ENCODE data around the gene HDAC4. TPM values are rescaled to one million over a fixed set of nuclear protein-coding genes. Genes with fewer than 3 reads are reported as not detected.

HDAC4 gene
- total RNA-seq, 1 experiment from 2014 or later: 47.6 TPM

DNA sequence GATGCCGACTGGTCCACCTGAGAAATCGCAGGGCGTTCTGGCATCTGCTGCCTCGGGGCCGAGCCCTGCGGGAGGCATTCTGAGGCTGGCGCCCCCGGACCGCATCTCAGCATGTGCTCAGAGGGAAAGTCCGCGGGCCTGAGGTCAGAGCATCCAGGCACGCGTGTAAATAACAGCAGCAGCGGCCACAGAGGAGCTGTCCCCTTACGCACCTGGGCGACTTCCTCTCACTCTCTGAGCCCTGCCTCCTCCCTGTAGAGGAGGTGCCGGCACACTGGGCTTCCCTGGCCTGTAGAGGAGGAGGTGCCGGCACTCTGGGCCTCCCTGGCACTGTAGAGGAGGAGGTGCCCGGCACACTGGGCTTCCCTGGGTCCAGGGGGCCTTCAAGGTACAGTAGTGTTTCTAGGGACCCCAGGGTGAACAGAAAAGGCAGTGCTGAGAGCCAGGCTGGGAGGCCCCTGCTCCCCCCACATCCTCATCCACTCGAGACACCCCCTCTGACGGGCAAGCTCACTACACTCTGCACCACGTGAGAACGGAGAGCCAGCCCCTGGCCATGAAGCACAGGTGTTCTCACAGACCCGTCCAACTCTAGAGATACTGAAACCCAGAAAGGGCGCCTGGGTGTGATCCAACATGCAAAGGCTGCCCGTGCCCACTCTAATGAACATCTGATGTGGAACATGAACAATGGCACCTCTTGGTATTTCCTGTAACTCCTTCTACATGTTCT, 263.5 kb downstream of the HDAC4 start:
- CTCF ChIA-PET: no interaction called here
- BruUV-seq (replicated peaks): no TSS peak
- no peak overlapping the region for H3K27ac ChIP-seq (ENCODE audit: low read depth, low read length)
- no peaks in the 10 kb centered on the region for H3K79me2 ChIP-seq (ENCODE audit: insufficient read depth, low read length)
- TF ChIP-seq EZH2 (IDR thresholded peaks at IDR 0.05): no peak
- no peak for TF ChIP-seq POLR2AphosphoS5 (IDR thresholded peaks at IDR 0.05; ENCODE audit: low read depth, low read length)
- no peak for TF ChIP-seq JUND (IDR thresholded peaks at IDR 0.05)
- TF ChIP-seq EGR1 (IDR thresholded peaks at IDR 0.05; ENCODE audit: low read depth): no peak
- TF ChIP-seq, protein P1, sequence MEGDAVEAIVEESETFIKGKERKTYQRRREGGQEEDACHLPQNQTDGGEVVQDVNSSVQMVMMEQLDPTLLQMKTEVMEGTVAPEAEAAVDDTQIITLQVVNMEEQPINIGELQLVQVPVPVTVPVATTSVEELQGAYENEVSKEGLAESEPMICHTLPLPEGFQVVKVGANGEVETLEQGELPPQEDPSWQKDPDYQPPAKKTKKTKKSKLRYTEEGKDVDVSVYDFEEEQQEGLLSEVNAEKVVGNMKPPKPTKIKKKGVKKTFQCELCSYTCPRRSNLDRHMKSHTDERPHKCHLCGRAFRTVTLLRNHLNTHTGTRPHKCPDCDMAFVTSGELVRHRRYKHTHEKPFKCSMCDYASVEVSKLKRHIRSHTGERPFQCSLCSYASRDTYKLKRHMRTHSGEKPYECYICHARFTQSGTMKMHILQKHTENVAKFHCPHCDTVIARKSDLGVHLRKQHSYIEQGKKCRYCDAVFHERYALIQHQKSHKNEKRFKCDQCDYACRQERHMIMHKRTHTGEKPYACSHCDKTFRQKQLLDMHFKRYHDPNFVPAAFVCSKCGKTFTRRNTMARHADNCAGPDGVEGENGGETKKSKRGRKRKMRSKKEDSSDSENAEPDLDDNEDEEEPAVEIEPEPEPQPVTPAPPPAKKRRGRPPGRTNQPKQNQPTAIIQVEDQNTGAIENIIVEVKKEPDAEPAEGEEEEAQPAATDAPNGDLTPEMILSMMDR (IDR thresholded peaks at IDR 0.05 in 2 of 3, conservative IDR thresholded peaks at IDR 0.05 in 1 of 3; ENCODE audit: borderline replicate concordance in 1 of 3, insufficient read depth in 1 of 3, low read depth in 2 of 3, low read length in 2 of 3): no peak
- TF ChIP-seq ZNF274 (IDR thresholded peaks at IDR 0.05; ENCODE audit: low read depth, low read length): no peak
- no peak for TF ChIP-seq FOSL1 (IDR thresholded peaks at IDR 0.05; ENCODE audit: low read depth)
- no peak for TF ChIP-seq SP1 (IDR thresholded peaks at IDR 0.05; ENCODE audit: low read depth)
- TF ChIP-seq EZH2phosphoT487 (IDR thresholded peaks at IDR 0.05; ENCODE audit: borderline replicate concordance): no peak
- TF ChIP-seq ELF1 (IDR thresholded peaks at IDR 0.05; ENCODE audit: borderline replicate concordance, low read depth): no peak
- TF ChIP-seq, protein P2, sequence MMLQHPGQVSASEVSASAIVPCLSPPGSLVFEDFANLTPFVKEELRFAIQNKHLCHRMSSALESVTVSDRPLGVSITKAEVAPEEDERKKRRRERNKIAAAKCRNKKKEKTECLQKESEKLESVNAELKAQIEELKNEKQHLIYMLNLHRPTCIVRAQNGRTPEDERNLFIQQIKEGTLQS (IDR thresholded peaks at IDR 0.05): no peak
- TF ChIP-seq, protein P3, sequence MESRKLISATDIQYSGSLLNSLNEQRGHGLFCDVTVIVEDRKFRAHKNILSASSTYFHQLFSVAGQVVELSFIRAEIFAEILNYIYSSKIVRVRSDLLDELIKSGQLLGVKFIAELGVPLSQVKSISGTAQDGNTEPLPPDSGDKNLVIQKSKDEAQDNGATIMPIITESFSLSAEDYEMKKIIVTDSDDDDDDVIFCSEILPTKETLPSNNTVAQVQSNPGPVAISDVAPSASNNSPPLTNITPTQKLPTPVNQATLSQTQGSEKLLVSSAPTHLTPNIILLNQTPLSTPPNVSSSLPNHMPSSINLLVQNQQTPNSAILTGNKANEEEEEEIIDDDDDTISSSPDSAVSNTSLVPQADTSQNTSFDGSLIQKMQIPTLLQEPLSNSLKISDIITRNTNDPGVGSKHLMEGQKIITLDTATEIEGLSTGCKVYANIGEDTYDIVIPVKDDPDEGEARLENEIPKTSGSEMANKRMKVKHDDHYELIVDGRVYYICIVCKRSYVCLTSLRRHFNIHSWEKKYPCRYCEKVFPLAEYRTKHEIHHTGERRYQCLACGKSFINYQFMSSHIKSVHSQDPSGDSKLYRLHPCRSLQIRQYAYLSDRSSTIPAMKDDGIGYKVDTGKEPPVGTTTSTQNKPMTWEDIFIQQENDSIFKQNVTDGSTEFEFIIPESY (IDR thresholded peaks at IDR 0.05; ENCODE audit: extremely low read depth, insufficient replicate concordance, low read length): no peak
- TF ChIP-seq, protein P4, sequence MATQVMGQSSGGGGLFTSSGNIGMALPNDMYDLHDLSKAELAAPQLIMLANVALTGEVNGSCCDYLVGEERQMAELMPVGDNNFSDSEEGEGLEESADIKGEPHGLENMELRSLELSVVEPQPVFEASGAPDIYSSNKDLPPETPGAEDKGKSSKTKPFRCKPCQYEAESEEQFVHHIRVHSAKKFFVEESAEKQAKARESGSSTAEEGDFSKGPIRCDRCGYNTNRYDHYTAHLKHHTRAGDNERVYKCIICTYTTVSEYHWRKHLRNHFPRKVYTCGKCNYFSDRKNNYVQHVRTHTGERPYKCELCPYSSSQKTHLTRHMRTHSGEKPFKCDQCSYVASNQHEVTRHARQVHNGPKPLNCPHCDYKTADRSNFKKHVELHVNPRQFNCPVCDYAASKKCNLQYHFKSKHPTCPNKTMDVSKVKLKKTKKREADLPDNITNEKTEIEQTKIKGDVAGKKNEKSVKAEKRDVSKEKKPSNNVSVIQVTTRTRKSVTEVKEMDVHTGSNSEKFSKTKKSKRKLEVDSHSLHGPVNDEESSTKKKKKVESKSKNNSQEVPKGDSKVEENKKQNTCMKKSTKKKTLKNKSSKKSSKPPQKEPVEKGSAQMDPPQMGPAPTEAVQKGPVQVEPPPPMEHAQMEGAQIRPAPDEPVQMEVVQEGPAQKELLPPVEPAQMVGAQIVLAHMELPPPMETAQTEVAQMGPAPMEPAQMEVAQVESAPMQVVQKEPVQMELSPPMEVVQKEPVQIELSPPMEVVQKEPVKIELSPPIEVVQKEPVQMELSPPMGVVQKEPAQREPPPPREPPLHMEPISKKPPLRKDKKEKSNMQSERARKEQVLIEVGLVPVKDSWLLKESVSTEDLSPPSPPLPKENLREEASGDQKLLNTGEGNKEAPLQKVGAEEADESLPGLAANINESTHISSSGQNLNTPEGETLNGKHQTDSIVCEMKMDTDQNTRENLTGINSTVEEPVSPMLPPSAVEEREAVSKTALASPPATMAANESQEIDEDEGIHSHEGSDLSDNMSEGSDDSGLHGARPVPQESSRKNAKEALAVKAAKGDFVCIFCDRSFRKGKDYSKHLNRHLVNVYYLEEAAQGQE (IDR thresholded peaks at IDR 0.05; ENCODE audit: low read depth): no peak
- TF ChIP-seq CBX3 (IDR thresholded peaks at IDR 0.05; ENCODE audit: low read depth): no peak
- no peak for TF ChIP-seq ZFX (IDR thresholded peaks at IDR 0.05)
- TF ChIP-seq SIN3A (IDR thresholded peaks at IDR 0.05; ENCODE audit: low read depth): no peak
- no peak overlapping the region for H3K4me2 ChIP-seq (ENCODE audit: low read length)
- H3K4me3 ChIP-seq (replicated peaks in 1 of 2; ENCODE audit: low read depth in 1 of 2, low read length in 2 of 2): no peak overlapping the region
- DNase-seq (ENCODE audit: low read depth, low spot score): no peak
- no peaks in the 10 kb centered on the region for H3K9me2 ChIP-seq (ENCODE audit: insufficient read depth)
- no peak overlapping the region for H2AFZ ChIP-seq (ENCODE audit: low read depth, low read length, poor library complexity, severe bottlenecking)
- H3K36me3 ChIP-seq (ENCODE audit: control insufficient read depth in 1 of 2, insufficient read depth in 2 of 2, low read length in 2 of 2): peaks cover 0 to 4% of the 10 kb centered on the region in 2 experiments; a peak in 1 of 4 replicates
- no peaks in the 10 kb centered on the region for H3K4me1 ChIP-seq (ENCODE audit: control insufficient read depth in 1 of 2, insufficient read depth in 2 of 2, low read length in 2 of 2)
- H3K27me3 ChIP-seq (ENCODE audit: insufficient read depth, low read length): no peaks in the 10 kb centered on the region
- H3K9ac ChIP-seq (ENCODE audit: low read length): no peak overlapping the region
- no peaks in the 10 kb centered on the region for H4K20me1 ChIP-seq (ENCODE audit: insufficient read depth)
- ATAC-seq: no peak
- intact Hi-C loops (cut with micrococcal nuclease): no loop called here
- RAD21 ChIA-PET (ENCODE audit: low non-redundant PET in 1 of 2, low total read pairs in 2 of 2, uncharacterized antibody in 2 of 2, unreplicated experiment in 2 of 2): no interaction called here
- no peaks in the 10 kb centered on the region for H3K9me3 ChIP-seq (ENCODE audit: control insufficient read depth in 1 of 2, insufficient read depth in 1 of 2, low read depth in 1 of 2, low read length in 2 of 2)
- POLR2A ChIA-PET: no interaction called here
